ENCODE measurements around the gene BUD23. TPM values are rescaled to one million over a fixed set of nuclear protein-coding genes. Genes with fewer than 3 reads are reported as not detected.

BUD23 gene
- total and polyA plus RNA-seq, 2 experiments from 2014 or later, result 62.1 to 117 TPM

DNA sequence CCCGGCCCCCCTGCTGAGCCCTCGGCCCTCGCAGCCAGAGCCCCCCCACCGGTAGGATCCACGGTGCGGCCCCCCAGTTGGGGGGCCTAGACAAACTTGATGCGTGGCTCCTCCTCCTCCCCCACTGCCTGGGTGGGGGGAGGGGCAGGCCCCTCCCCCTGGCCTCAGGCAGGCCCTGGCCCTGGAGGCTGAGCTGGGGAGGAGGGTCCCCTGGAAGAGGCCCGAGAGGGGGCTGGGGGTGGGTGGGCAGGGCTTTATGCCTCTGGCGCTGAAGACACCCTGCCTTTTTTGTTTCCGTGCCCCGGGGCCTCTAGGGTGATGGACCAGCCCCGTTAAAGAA lies 12.1 kb upstream of the BUD23 start:
- peak; percentile 17 for ATAC-seq
- peak overlapping the region; percentile 49 for H3K4me3 ChIP-seq

More for the DNA sequence above, 12.1 kb upstream of the BUD23 start:
- Histone ChIP-seq H4K20me1 (replicated peaks; ENCODE audit: insufficient read depth) (no peaks in the 10 kb centered on the region; the same call in 1 of the 2 replicates), H3K9me2 (ENCODE audit: insufficient read depth) (no peaks in the 10 kb centered on the region), H3K27me3 (ENCODE audit: insufficient read depth) (peaks cover 11% of the 10 kb centered on the region), H3K27ac (ENCODE audit: low read depth) (no peak overlapping the region), H3K79me2 (replicated peaks; ENCODE audit: insufficient read depth) (no peaks in the 10 kb centered on the region), H2AFZ (0 out of 2 replicates have a peak overlapping the region, but pooled peaks have one; percentile 47), H3K4me1 (ENCODE audit: insufficient read depth) (peaks cover 19% of the 10 kb centered on the region; the same call in 1 of the 2 replicates), H3K36me3 (ENCODE audit: insufficient read depth) (no peaks in the 10 kb centered on the region), H3F3A (replicated peaks; ENCODE audit: low read depth) (0 out of 2 replicates have a peak, but pooled peaks cover 5% of the 10 kb centered on the region), H3K4me2 (peak overlapping the region; percentile 76)
- TF ChIP-seq, protein P1, sequence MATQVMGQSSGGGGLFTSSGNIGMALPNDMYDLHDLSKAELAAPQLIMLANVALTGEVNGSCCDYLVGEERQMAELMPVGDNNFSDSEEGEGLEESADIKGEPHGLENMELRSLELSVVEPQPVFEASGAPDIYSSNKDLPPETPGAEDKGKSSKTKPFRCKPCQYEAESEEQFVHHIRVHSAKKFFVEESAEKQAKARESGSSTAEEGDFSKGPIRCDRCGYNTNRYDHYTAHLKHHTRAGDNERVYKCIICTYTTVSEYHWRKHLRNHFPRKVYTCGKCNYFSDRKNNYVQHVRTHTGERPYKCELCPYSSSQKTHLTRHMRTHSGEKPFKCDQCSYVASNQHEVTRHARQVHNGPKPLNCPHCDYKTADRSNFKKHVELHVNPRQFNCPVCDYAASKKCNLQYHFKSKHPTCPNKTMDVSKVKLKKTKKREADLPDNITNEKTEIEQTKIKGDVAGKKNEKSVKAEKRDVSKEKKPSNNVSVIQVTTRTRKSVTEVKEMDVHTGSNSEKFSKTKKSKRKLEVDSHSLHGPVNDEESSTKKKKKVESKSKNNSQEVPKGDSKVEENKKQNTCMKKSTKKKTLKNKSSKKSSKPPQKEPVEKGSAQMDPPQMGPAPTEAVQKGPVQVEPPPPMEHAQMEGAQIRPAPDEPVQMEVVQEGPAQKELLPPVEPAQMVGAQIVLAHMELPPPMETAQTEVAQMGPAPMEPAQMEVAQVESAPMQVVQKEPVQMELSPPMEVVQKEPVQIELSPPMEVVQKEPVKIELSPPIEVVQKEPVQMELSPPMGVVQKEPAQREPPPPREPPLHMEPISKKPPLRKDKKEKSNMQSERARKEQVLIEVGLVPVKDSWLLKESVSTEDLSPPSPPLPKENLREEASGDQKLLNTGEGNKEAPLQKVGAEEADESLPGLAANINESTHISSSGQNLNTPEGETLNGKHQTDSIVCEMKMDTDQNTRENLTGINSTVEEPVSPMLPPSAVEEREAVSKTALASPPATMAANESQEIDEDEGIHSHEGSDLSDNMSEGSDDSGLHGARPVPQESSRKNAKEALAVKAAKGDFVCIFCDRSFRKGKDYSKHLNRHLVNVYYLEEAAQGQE (IDR thresholded peaks at IDR 0.05; ENCODE audit: unreplicated experiment), result no peak
- no peak for TF ChIP-seq JUNB (IDR thresholded peaks at IDR 0.05; ENCODE audit: unreplicated experiment)
- no peak for TF ChIP-seq STAT1 (IDR thresholded peaks at IDR 0.05; ENCODE audit: unreplicated experiment)
- no peak for TF ChIP-seq ZNF114 (CRISPR knock-in tag; IDR thresholded peaks at IDR 0.05)
- TF ChIP-seq EZH2 (IDR thresholded peaks at IDR 0.05; ENCODE audit: low read depth, unreplicated experiment), result no peak
- TF ChIP-seq EZH2phosphoT487 (IDR thresholded peaks at IDR 0.05; ENCODE audit: unreplicated experiment), result no peak
- TF ChIP-seq, protein P2, sequence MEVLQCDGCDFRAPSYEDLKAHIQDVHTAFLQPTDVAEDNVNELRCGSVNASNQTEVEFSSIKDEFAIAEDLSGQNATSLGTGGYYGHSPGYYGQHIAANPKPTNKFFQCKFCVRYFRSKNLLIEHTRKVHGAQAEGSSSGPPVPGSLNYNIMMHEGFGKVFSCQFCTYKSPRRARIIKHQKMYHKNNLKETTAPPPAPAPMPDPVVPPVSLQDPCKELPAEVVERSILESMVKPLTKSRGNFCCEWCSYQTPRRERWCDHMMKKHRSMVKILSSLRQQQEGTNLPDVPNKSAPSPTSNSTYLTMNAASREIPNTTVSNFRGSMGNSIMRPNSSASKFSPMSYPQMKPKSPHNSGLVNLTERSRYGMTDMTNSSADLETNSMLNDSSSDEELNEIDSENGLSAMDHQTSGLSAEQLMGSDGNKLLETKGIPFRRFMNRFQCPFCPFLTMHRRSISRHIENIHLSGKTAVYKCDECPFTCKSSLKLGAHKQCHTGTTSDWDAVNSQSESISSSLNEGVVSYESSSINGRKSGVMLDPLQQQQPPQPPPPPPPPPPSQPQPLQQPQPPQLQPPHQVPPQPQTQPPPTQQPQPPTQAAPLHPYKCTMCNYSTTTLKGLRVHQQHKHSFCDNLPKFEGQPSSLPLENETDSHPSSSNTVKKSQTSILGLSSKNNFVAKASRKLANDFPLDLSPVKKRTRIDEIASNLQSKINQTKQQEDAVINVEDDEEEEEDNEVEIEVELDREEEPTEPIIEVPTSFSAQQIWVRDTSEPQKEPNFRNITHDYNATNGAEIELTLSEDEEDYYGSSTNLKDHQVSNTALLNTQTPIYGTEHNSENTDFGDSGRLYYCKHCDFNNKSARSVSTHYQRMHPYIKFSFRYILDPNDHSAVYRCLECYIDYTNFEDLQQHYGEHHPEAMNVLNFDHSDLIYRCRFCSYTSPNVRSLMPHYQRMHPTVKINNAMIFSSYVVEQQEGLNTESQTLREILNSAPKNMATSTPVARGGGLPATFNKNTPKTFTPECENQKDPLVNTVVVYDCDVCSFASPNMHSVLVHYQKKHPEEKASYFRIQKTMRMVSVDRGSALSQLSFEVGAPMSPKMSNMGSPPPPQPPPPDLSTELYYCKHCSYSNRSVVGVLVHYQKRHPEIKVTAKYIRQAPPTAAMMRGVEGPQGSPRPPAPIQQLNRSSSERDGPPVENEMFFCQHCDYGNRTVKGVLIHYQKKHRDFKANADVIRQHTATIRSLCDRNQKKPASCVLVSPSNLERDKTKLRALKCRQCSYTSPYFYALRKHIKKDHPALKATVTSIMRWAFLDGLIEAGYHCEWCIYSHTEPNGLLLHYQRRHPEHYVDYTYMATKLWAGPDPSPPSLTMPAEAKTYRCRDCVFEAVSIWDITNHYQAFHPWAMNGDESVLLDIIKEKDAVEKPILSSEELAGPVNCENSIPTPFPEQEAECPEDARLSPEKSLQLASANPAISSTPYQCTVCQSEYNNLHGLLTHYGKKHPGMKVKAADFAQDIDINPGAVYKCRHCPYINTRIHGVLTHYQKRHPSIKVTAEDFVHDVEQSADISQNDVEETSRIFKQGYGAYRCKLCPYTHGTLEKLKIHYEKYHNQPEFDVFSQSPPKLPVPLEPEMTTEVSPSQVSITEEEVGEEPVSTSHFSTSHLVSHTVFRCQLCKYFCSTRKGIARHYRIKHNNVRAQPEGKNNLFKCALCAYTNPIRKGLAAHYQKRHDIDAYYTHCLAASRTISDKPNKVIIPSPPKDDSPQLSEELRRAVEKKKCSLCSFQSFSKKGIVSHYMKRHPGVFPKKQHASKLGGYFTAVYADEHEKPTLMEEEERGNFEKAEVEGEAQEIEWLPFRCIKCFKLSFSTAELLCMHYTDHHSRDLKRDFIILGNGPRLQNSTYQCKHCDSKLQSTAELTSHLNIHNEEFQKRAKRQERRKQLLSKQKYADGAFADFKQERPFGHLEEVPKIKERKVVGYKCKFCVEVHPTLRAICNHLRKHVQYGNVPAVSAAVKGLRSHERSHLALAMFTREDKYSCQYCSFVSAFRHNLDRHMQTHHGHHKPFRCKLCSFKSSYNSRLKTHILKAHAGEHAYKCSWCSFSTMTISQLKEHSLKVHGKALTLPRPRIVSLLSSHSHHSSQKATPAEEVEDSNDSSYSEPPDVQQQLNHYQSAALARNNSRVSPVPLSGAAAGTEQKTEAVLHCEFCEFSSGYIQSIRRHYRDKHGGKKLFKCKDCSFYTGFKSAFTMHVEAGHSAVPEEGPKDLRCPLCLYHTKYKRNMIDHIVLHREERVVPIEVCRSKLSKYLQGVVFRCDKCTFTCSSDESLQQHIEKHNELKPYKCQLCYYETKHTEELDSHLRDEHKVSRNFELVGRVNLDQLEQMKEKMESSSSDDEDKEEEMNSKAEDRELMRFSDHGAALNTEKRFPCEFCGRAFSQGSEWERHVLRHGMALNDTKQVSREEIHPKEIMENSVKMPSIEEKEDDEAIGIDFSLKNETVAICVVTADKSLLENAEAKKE (CRISPR knock-in tag; IDR thresholded peaks at IDR 0.05), result no peak
- TF ChIP-seq, protein P3, sequence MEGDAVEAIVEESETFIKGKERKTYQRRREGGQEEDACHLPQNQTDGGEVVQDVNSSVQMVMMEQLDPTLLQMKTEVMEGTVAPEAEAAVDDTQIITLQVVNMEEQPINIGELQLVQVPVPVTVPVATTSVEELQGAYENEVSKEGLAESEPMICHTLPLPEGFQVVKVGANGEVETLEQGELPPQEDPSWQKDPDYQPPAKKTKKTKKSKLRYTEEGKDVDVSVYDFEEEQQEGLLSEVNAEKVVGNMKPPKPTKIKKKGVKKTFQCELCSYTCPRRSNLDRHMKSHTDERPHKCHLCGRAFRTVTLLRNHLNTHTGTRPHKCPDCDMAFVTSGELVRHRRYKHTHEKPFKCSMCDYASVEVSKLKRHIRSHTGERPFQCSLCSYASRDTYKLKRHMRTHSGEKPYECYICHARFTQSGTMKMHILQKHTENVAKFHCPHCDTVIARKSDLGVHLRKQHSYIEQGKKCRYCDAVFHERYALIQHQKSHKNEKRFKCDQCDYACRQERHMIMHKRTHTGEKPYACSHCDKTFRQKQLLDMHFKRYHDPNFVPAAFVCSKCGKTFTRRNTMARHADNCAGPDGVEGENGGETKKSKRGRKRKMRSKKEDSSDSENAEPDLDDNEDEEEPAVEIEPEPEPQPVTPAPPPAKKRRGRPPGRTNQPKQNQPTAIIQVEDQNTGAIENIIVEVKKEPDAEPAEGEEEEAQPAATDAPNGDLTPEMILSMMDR (conservative IDR thresholded peaks at IDR 0.05; ENCODE audit: low read depth in 2 of 2), result no peak
- no peak for TF ChIP-seq NANOG (IDR thresholded peaks at IDR 0.05; ENCODE audit: borderline replicate concordance)
- TF ChIP-seq CREB1 (CRISPR knock-in tag; IDR thresholded peaks at IDR 0.05; ENCODE audit: low read depth), result no peak
- TF ChIP-seq POLR2AphosphoS5 (IDR thresholded peaks at IDR 0.05; ENCODE audit: low read depth), result no peak
- TF ChIP-seq, protein P4, sequence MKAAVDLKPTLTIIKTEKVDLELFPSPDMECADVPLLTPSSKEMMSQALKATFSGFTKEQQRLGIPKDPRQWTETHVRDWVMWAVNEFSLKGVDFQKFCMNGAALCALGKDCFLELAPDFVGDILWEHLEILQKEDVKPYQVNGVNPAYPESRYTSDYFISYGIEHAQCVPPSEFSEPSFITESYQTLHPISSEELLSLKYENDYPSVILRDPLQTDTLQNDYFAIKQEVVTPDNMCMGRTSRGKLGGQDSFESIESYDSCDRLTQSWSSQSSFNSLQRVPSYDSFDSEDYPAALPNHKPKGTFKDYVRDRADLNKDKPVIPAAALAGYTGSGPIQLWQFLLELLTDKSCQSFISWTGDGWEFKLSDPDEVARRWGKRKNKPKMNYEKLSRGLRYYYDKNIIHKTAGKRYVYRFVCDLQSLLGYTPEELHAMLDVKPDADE (IDR thresholded peaks at IDR 0.05), result no peak
- TF ChIP-seq ZNF331 (CRISPR knock-in tag; IDR thresholded peaks at IDR 0.05; ENCODE audit: low read depth), result no peak
- peaks cover 3% of the 10 kb centered on the region; the same call in 1 of the 3 replicates for H3K36me3 Mint-ChIP-seq (ENCODE audit: low read depth)
- H3K9me3 Mint-ChIP-seq, result no peaks in the 10 kb centered on the region
- peaks cover 17% of the 10 kb centered on the region; the same call in 2 of the 3 replicates for H3K4me1 Mint-ChIP-seq
- H3K4me3 Mint-ChIP-seq, result no peak overlapping the region
- peaks cover 16% of the 10 kb centered on the region for H3K27me3 Mint-ChIP-seq (ENCODE audit: insufficient read depth, low read depth, poor library complexity)
- no peak overlapping the region for H3K27ac Mint-ChIP-seq
- DNase-seq (ENCODE audit: low spot score), result no peak

Measured in GM23338 (cell line).